HG03571 (cell line): ENCODE results near the gene HOXC9.

Source experiments
- ATAC-seq: cut with Tn5 transposase; IDR thresholded peaks from one replicate; pipeline ENCODE4 v1.9.1; 2021; ENCODE audit not compliant: unreplicated experiment

Gene HOXC9

GRCh38 chr12:53975479-53976152 lies 24.3 kb upstream of the HOXC9 start:
- ATAC-seq: no peak

- no peak for ATAC-seq
These were observed 23.7 kb upstream of the HOXC9 start for GRCh38 chr12:53976172-53976822.

GRCh38 chr12:53976823-53977595 lies 23.0 kb upstream of the HOXC9 start:
- no peak for ATAC-seq

- ATAC-seq: no peak
These were observed 22.1 kb upstream of the HOXC9 start for GRCh38 chr12:53977596-53978445.

DNA sequence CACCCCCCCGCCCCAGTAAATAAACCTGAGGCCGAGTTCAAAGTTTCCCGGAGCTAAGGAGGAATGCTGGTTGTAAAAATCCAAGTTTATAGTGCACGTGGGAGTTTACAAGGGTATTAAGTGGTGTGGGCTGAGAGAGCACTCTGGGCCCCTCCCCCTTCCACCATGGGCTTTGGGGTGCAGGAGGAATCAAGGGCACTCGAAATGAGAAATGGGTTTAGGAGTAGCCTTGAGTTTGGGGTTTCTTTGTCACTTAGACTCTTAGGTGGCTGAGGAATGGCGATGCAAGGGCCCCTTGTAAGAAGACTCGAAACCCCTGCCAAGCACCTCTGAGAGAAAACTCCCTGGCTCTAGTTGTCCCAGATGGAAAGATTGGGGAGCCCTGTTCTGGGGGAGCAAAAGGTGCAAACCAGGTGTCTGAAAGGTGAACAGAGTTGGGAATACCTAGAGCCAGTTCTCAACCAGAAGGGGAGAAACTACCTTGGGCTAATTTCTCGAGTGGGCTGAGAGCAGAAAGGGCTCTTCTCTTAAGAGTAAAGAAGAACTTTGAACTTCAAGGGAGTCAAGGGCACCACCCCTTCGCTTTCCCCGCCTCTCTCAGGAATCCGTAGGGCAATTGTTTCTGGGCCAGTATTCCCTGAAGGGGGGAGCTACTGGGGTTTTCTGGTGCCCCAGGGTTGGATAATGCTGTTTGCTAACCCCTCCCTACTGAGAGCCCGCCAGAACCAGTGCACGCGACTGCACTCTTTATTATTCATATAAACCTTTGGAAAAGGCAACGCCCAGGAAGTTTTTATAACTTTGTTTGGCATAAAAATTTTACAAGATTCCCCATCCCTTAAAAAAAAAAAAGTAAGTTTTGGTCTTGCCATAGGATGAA lies 21.2 kb upstream of the HOXC9 start:
- ATAC-seq: no peak

- ATAC-seq: no peak
These were observed 19.7 kb upstream of the HOXC9 start for GRCh38 chr12:53980104-53980801.

- ATAC-seq: no peak
These were observed 19.0 kb upstream of the HOXC9 start for GRCh38 chr12:53980802-53981496.

DNA sequence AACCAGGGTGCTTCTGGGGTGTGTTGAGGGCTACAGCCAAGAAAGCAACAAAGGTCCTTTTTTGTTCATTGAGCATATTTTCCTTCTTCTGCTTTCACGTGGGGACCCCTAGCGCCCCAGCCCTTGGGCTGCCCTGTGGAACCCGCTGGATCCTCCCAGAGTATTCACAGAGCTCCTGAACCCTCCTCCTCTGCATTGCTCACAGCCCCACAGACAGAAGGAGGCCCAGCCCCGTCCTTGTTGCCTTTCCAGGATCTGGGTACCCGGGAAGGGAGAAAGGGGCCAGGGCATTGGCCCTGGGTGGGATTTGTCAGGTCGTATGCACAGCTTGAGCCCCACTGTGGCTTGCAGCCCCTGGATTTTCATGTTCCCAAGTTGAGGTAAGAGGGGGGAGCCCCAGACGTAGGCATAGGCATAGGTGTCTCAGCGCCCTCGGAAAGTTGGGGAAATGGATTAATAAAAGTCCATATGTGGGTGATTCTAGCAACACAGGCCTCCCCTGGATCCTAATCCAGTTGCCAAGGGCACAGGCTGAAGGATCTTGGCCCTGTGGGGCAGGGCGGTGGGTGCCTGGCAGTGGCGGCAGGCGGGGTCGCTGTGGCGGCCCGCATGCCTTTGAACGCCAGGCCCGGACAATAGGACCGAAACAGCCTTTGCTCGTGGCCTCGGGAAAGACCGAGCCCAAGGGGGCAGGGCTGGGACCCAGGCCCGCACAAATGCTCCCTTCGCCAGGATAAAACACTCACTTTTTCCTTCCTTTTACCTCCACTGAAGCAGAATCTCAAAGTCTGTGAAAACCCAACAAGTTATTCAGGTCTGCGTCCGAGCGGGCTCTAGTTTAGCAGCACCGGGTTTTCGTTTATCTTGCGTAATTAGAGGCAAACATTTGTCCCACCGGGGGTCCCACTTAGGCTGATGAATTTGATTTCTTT lies 18.1 kb upstream of the HOXC9 start:
- ATAC-seq: no peak

DNA sequence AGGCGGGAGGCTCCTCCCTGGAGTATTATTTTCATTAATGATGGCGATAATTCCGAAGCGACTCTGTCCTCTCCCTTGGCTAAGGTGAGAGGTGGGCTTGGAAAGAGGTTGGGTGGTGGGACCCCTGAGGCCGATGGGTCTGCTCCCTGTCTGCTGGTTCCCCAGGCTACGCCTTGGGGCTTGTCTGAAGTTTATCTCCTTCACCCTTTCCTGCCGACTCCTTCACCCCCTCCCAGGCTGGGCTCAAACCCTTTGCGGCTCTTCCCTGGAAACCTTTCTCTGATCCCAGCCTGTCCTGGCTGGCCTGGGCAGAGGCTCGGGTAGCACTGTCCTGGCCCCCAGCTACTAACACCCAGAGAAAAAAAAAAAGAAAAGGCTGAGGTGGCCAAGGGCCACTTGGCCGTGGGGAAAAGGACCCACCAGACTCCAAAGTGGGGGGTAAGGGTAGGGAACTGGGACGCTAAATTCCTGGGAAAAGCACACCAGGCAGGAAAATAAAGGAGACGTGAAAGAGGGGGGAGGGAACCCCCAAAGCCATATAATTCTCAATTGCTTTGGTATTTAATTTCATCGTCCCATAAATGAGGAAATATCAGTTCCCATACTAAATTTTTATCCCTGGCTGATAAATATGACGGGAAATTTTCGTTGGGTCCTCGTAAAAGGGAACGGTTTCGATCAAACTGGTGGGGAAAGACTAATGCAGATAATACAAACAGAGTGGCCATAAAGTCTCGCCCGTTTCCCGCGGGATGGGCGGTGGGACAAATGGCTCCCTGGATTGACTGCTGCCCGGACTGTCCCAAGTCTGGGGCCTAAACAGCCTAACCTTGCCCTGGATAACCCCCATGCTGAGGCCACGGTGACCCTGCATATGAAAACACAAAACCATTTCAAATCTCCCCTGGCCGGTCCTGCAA lies 17.1 kb upstream of the HOXC9 start:
- no peak for ATAC-seq

- no peak for ATAC-seq
These were observed 16.4 kb upstream of the HOXC9 start for GRCh38 chr12:53983568-53983949.

- no peak for ATAC-seq
These were observed 15.9 kb upstream of the HOXC9 start for GRCh38 chr12:53983950-53984572.

- no peak for ATAC-seq
These were observed 14.9 kb upstream of the HOXC9 start, which contains the start of gene HOXC10 for GRCh38 chr12:53984901-53985691. Gene HOXC10 (plus strand): TSS chr12:53985146. CDS start chr12:53985260, 114 bp downstream.

- ATAC-seq: no peak
These were observed 14.3 kb upstream of the HOXC9 start for GRCh38 chr12:53985692-53985993.

- ATAC-seq: no peak
These were observed 13.8 kb upstream of the HOXC9 start for GRCh38 chr12:53985994-53986685.
